ENCODE measurements around the gene PSMB3. TPM values are rescaled to one million over a fixed set of nuclear protein-coding genes. Genes with fewer than 3 reads are reported as not detected.

PSMB3 gene
- total RNA-seq, 1 donor from 2014 or later: 349 TPM

- Mint-ChIP-seq H3K27ac (peak overlapping the region; percentile 82), H3K4me1 (ENCODE audit: low read depth) (peaks cover 70% of the 10 kb centered on the region), H3K4me3 (peak overlapping the region; percentile 94), H3K9me3 (no peaks in the 10 kb centered on the region), H3K36me3 (ENCODE audit: low read depth) (peaks cover 22% of the 10 kb centered on the region), H3K27me3 (ENCODE audit: insufficient read depth) (peaks cover 2% of the 10 kb centered on the region)
- no peak for DNase-seq (ENCODE audit: low spot score)
- intact Hi-C loops (cut with micrococcal nuclease): loop anchor here (2.0 kb wide), 1 partner anchor 14 kb away; no protein-coding TSS in a partner anchor
Measured at GRCh38 chr17:38732376-38733281, 19.9 kb upstream of the PSMB3 start.

GRCh38 chr17:38733282-38733981 lies 19.1 kb upstream of the PSMB3 start:
- H3K9me3 Mint-ChIP-seq: no peaks in the 10 kb centered on the region
- H3K4me3 Mint-ChIP-seq: peak overlapping the region; percentile 24
- H3K36me3 Mint-ChIP-seq (ENCODE audit: low read depth): peaks cover 15% of the 10 kb centered on the region
- intact Hi-C loops (cut with micrococcal nuclease): loop anchor here (2.0 kb wide), 1 partner anchor 13 kb away; no protein-coding TSS in a partner anchor
- DNase-seq (ENCODE audit: low spot score): no peak
- H3K27me3 Mint-ChIP-seq (ENCODE audit: insufficient read depth): peaks cover 2% of the 10 kb centered on the region
- peak overlapping the region; percentile 88 for H3K27ac Mint-ChIP-seq
- H3K4me1 Mint-ChIP-seq (ENCODE audit: low read depth): peaks cover 62% of the 10 kb centered on the region

GRCh38 chr17:38733982-38734973 lies 18.3 kb upstream of the PSMB3 start:
- peaks cover 54% of the 10 kb centered on the region for H3K4me1 Mint-ChIP-seq (ENCODE audit: low read depth)
- H3K9me3 Mint-ChIP-seq: no peaks in the 10 kb centered on the region
- H3K27me3 Mint-ChIP-seq (ENCODE audit: insufficient read depth): peaks cover 2% of the 10 kb centered on the region
- intact Hi-C loops (cut with micrococcal nuclease): loop anchor here (2.0 kb wide), 1 partner anchor 13 kb away; no protein-coding TSS in a partner anchor
- H3K36me3 Mint-ChIP-seq (ENCODE audit: low read depth): peaks cover 15% of the 10 kb centered on the region
- peak overlapping the region; percentile 88 for H3K27ac Mint-ChIP-seq
- no peak for DNase-seq (ENCODE audit: low spot score)
- H3K4me3 Mint-ChIP-seq: peak overlapping the region; percentile 51

GRCh38 chr17:38735161-38735997 lies 17.2 kb upstream of the PSMB3 start:
- H3K27ac Mint-ChIP-seq: peak overlapping the region; percentile 61
- intact Hi-C loops (cut with micrococcal nuclease): loop anchor here (1.0 kb wide), 1 partner anchor 58 kb away; no protein-coding TSS in a partner anchor
- peaks cover 15% of the 10 kb centered on the region for H3K36me3 Mint-ChIP-seq (ENCODE audit: low read depth)
- peak; percentile 59 for DNase-seq (ENCODE audit: low spot score)
- no peaks in the 10 kb centered on the region for H3K9me3 Mint-ChIP-seq
- H3K4me1 Mint-ChIP-seq (ENCODE audit: low read depth): peaks cover 49% of the 10 kb centered on the region
- H3K4me3 Mint-ChIP-seq: no peak overlapping the region
- H3K27me3 Mint-ChIP-seq (ENCODE audit: insufficient read depth): peaks cover 2% of the 10 kb centered on the region

- intact Hi-C loops (cut with micrococcal nuclease): no loop called here
- Mint-ChIP-seq H3K36me3 (ENCODE audit: low read depth) (peaks cover 3% of the 10 kb centered on the region), H3K27ac (no peak overlapping the region), H3K9me3 (no peaks in the 10 kb centered on the region), H3K4me3 (no peak overlapping the region), H3K27me3 (ENCODE audit: insufficient read depth) (peaks cover 2% of the 10 kb centered on the region), H3K4me1 (ENCODE audit: low read depth) (peaks cover 37% of the 10 kb centered on the region)
- no peak for DNase-seq (ENCODE audit: low spot score)
Measured at GRCh38 chr17:38738007-38738662, 14.4 kb upstream of the PSMB3 start.

GRCh38 chr17:38738686-38739085 lies 13.9 kb upstream of the PSMB3 start:
- Mint-ChIP-seq H3K4me3 (no peak overlapping the region), H3K27ac (no peak overlapping the region), H3K27me3 (ENCODE audit: insufficient read depth) (peaks cover 2% of the 10 kb centered on the region), H3K9me3 (no peaks in the 10 kb centered on the region), H3K36me3 (ENCODE audit: low read depth) (peaks cover 3% of the 10 kb centered on the region), H3K4me1 (ENCODE audit: low read depth) (peaks cover 37% of the 10 kb centered on the region)
- no peak for DNase-seq (ENCODE audit: low spot score)
- intact Hi-C loops (cut with micrococcal nuclease): no loop called here

- H3K27me3 Mint-ChIP-seq (ENCODE audit: insufficient read depth): peaks cover 2% of the 10 kb centered on the region
- intact Hi-C loops (cut with micrococcal nuclease): no loop called here
- no peaks in the 10 kb centered on the region for H3K9me3 Mint-ChIP-seq
- peaks cover 2% of the 10 kb centered on the region for H3K36me3 Mint-ChIP-seq (ENCODE audit: low read depth)
- H3K4me3 Mint-ChIP-seq: no peak overlapping the region
- H3K27ac Mint-ChIP-seq: peak overlapping the region; percentile 34
- peaks cover 32% of the 10 kb centered on the region for H3K4me1 Mint-ChIP-seq (ENCODE audit: low read depth)
- no peak for DNase-seq (ENCODE audit: low spot score)
Measured at GRCh38 chr17:38739305-38739704, 13.2 kb upstream of the PSMB3 start.

- H3K4me1 Mint-ChIP-seq (ENCODE audit: low read depth): peaks cover 24% of the 10 kb centered on the region
- intact Hi-C loops (cut with micrococcal nuclease): loop anchor here (10.0 kb wide), 1 partner anchor 1385 kb away; no protein-coding TSS in a partner anchor
- peaks cover 2% of the 10 kb centered on the region for H3K27me3 Mint-ChIP-seq (ENCODE audit: insufficient read depth)
- DNase-seq (ENCODE audit: low spot score): no peak
- H3K27ac Mint-ChIP-seq: no peak overlapping the region
- H3K9me3 Mint-ChIP-seq: no peaks in the 10 kb centered on the region
- no peak overlapping the region for H3K4me3 Mint-ChIP-seq
- no peaks in the 10 kb centered on the region for H3K36me3 Mint-ChIP-seq (ENCODE audit: low read depth)
Measured at GRCh38 chr17:38740044-38740443, 12.5 kb upstream of the PSMB3 start.

- Mint-ChIP-seq H3K36me3 (ENCODE audit: low read depth) (no peaks in the 10 kb centered on the region), H3K4me3 (no peak overlapping the region), H3K4me1 (ENCODE audit: low read depth) (peaks cover 24% of the 10 kb centered on the region), H3K9me3 (no peaks in the 10 kb centered on the region), H3K27me3 (ENCODE audit: insufficient read depth) (peaks cover 3% of the 10 kb centered on the region), H3K27ac (no peak overlapping the region)
- no peak for DNase-seq (ENCODE audit: low spot score)
- intact Hi-C loops (cut with micrococcal nuclease): loop anchor here (10.0 kb wide), 1 partner anchor 1386 kb away; no protein-coding TSS in a partner anchor
Measured at GRCh38 chr17:38740806-38741205, 11.7 kb upstream of the PSMB3 start.

GRCh38 chr17:38741461-38741860 lies 11.1 kb upstream of the PSMB3 start:
- Mint-ChIP-seq H3K4me1 (ENCODE audit: low read depth) (peaks cover 31% of the 10 kb centered on the region), H3K4me3 (no peak overlapping the region), H3K9me3 (no peaks in the 10 kb centered on the region)

GRCh38 chr17:38741921-38742410 lies 10.6 kb upstream of the PSMB3 start:
- no peaks in the 10 kb centered on the region for H3K9me3 Mint-ChIP-seq
- intact Hi-C loops (cut with micrococcal nuclease): loop anchor here (10.0 kb wide), 1 partner anchor 1387 kb away; no protein-coding TSS in a partner anchor
- no peaks in the 10 kb centered on the region for H3K36me3 Mint-ChIP-seq (ENCODE audit: low read depth)
- H3K4me3 Mint-ChIP-seq: no peak overlapping the region
- no peak overlapping the region for H3K27ac Mint-ChIP-seq
- H3K27me3 Mint-ChIP-seq (ENCODE audit: insufficient read depth): peaks cover 12% of the 10 kb centered on the region
- H3K4me1 Mint-ChIP-seq (ENCODE audit: low read depth): peaks cover 35% of the 10 kb centered on the region
- DNase-seq (ENCODE audit: low spot score): no peak

More at GRCh38 chr17:38741461-38741860, 11.1 kb upstream of the PSMB3 start:
- H3K36me3 Mint-ChIP-seq (ENCODE audit: low read depth): no peaks in the 10 kb centered on the region
- peaks cover 9% of the 10 kb centered on the region for H3K27me3 Mint-ChIP-seq (ENCODE audit: insufficient read depth)
- intact Hi-C loops (cut with micrococcal nuclease): loop anchor here (10.0 kb wide), 1 partner anchor 1387 kb away; no protein-coding TSS in a partner anchor
- no peak for DNase-seq (ENCODE audit: low spot score)
- no peak overlapping the region for H3K27ac Mint-ChIP-seq
